HFFc6 (cell line): ENCODE data around the gene CCDC106. TPM values are rescaled to one million over a fixed set of nuclear protein-coding genes. Genes with fewer than 3 reads are reported as not detected.

Source experiments
- DNase-seq: peaks from one replicate; pipeline ENCODE4 v3.0.0-alpha.2; 2018
- H3K27ac Mint-ChIP-seq: 2 replicates; pipeline ENCODE4 v1.8.0; 2020; ENCODE audit warnings: mild to moderate bottlenecking, mixed read lengths
- H3K27me3 Mint-ChIP-seq: 2 replicates; pipeline ENCODE4 v1.8.0; 2021; ENCODE audit warnings: mild to moderate bottlenecking, moderate library complexity, mixed read lengths; ENCODE audit not compliant: insufficient read depth
- H3K36me3 Mint-ChIP-seq: 2 replicates; pipeline ENCODE4 v1.8.0; 2021; ENCODE audit warnings: low read depth, mixed read lengths
- H3K4me1 Mint-ChIP-seq: 2 replicates; pipeline ENCODE4 v1.8.0; 2020; ENCODE audit warnings: low read depth, mixed read lengths
- H3K4me3 Mint-ChIP-seq: 2 replicates; pipeline ENCODE4 v1.8.0; 2020; ENCODE audit warnings: mild to moderate bottlenecking, moderate library complexity, mixed read lengths
- H3K9me3 Mint-ChIP-seq: 2 replicates; pipeline ENCODE4 v1.8.0; 2020; ENCODE audit warnings: mild to moderate bottlenecking, mixed read lengths
- CTCF ChIP-seq: fragments of 200-600 bp; sonication (generic); IDR thresholded peaks from 2 replicates; pipeline ENCODE4 v1.5.0; 2021; ENCODE audit warnings: antibody characterized with exemption, mild to moderate bottlenecking
- total RNA-seq, 6 experiments: library from RNA; stranded (reverse); fragmentation: NEBNext Ultra II Directional; extraction: Animal tissue kit (Norgen Biotek cat#: 25700); gene quantifications; 2 replicates in 1 of 6; 3 replicates in 5 of 6; pipeline ENCODE4 v1.2.3, GENCODE V29; 2021

Gene CCDC106
- total RNA-seq, 6 experiments from 2014 or later, result 12.9 to 17.4 (median 14.0) TPM

GRCh38 chr19:55673889-55674288 lies 25.9 kb downstream of the CCDC106 start:
- H3K36me3 Mint-ChIP-seq, result peaks cover 26% of the 10 kb centered on the region
- peaks cover 7% of the 10 kb centered on the region for H3K27me3 Mint-ChIP-seq
- H3K4me3 Mint-ChIP-seq, result peak overlapping the region; percentile 11; the same call in 1 of the 2 replicates
- H3K4me1 Mint-ChIP-seq, result peaks cover 65% of the 10 kb centered on the region
- no peaks in the 10 kb centered on the region for H3K9me3 Mint-ChIP-seq
- no peak for TF ChIP-seq CTCF
- H3K27ac Mint-ChIP-seq, result peak overlapping the region; percentile 68
- no peak for DNase-seq

- Mint-ChIP-seq H3K27me3 (peaks cover 7% of the 10 kb centered on the region), H3K4me3 (peak overlapping the region; percentile 96), H3K9me3 (no peaks in the 10 kb centered on the region), H3K4me1 (peaks cover 71% of the 10 kb centered on the region), H3K27ac (peak overlapping the region; percentile 86), H3K36me3 (peaks cover 31% of the 10 kb centered on the region)
- no peak for TF ChIP-seq CTCF
- no peak for DNase-seq
Measured at GRCh38 chr19:55674459-55674840, 26.4 kb downstream of the CCDC106 start.

GRCh38 chr19:55674841-55675660 lies 27.0 kb downstream of the CCDC106 start, which contains the start of gene EPN1:
TSS of gene EPN1 (plus strand) at chr19:55675226. CDS start at chr19:55678628, 3,402 bp downstream.
- Mint-ChIP-seq H3K27me3 (peaks cover 7% of the 10 kb centered on the region), H3K4me1 (peaks cover 77% of the 10 kb centered on the region), H3K4me3 (peak within 1 kb of the TSS; percentile 96), H3K27ac (peak within 1 kb of the TSS; percentile 88), H3K9me3 (no peaks in the 10 kb centered on the region), H3K36me3 (peaks cover 36% of the 10 kb centered on the region)
- peak; percentile 95 for DNase-seq
- TF ChIP-seq CTCF, result no peak

GRCh38 chr19:55675661-55676354 lies 27.8 kb downstream of the CCDC106 start:
- H3K9me3 Mint-ChIP-seq, result no peaks in the 10 kb centered on the region
- no peak for TF ChIP-seq CTCF
- H3K27ac Mint-ChIP-seq, result peak overlapping the region; percentile 88
- H3K4me1 Mint-ChIP-seq, result peaks cover 74% of the 10 kb centered on the region
- H3K27me3 Mint-ChIP-seq, result peaks cover 7% of the 10 kb centered on the region
- no peak for DNase-seq
- peaks cover 36% of the 10 kb centered on the region for H3K36me3 Mint-ChIP-seq
- H3K4me3 Mint-ChIP-seq, result peak overlapping the region; percentile 96

GRCh38 chr19:55676383-55676782 lies 28.4 kb downstream of the CCDC106 start:
- peak overlapping the region; percentile 96 for H3K4me3 Mint-ChIP-seq
- peak; percentile 53; the same call in 1 of the 2 replicates for TF ChIP-seq CTCF
- peaks cover 70% of the 10 kb centered on the region for H3K4me1 Mint-ChIP-seq
- peak; percentile 30 for DNase-seq
- H3K27me3 Mint-ChIP-seq, result peaks cover 7% of the 10 kb centered on the region
- no peaks in the 10 kb centered on the region for H3K9me3 Mint-ChIP-seq
- H3K36me3 Mint-ChIP-seq, result peaks cover 36% of the 10 kb centered on the region
- H3K27ac Mint-ChIP-seq, result peak overlapping the region; percentile 55
